Activated CD8-positive, alpha-beta memory T cell treated with anti-CD3 and anti-CD28 coated beads, Interleukin-2, amount 10 ng/mL, durations not matched to agents 7 days and 5 days (primary cell): ENCODE data around the gene SYCP2L. TPM values are rescaled to one million over a fixed set of nuclear protein-coding genes. Genes with fewer than 3 reads are reported as not detected.
"Not testable (repeated sequence)": the region's sequence is repeated elsewhere in the genome, so short reads cannot be mapped to it uniquely, and the experiment has no call there.

ENCODE experiments used
- ATAC-seq: fragments of 150-1000 bp; cut with Tn5 transposase; one replicate; pipeline ENCODE4 v1.10.0; 2021; ENCODE audit warnings: moderate library complexity
- CTCF ChIA-PET: fragments of 350-600 bp; sonication (Branson Sonifier 250); formaldehyde crosslinking; loops from one replicate; lab custom pipeline; 2021; ENCODE audit warnings: antibody characterized with exemption; lab: Charles Lee
- DNase-seq: peaks from one replicate; pipeline ENCODE4 v3.0.0-alpha.2; 2020
- H3K27ac Mint-ChIP-seq: one replicate; pipeline ENCODE4 v1.8.0; 2021; ENCODE audit warnings: mild to moderate bottlenecking, mixed read lengths
- H3K27me3 Mint-ChIP-seq: one replicate; pipeline ENCODE4 v1.8.0; 2021; ENCODE audit warnings: mixed read lengths
- H3K36me3 Mint-ChIP-seq: one replicate; pipeline ENCODE4 v1.8.0; 2021; ENCODE audit warnings: mild to moderate bottlenecking, mixed read lengths
- H3K4me1 Mint-ChIP-seq: one replicate; pipeline ENCODE4 v1.8.0; 2021; ENCODE audit warnings: mixed read lengths
- H3K4me3 Mint-ChIP-seq: one replicate; pipeline ENCODE4 v1.8.0; 2021; ENCODE audit warnings: mild to moderate bottlenecking, moderate library complexity, mixed read lengths
- H3K9me3 Mint-ChIP-seq: one replicate; pipeline ENCODE4 v1.8.0; 2022; ENCODE audit warnings: low read depth, mixed read lengths
- total RNA-seq, 2 experiments: library from RNA; stranded (reverse); gene quantifications; one replicate each; pipeline ENCODE4 v1.2.3, GENCODE V29; 2021

Gene SYCP2L
- total RNA-seq, 2 experiments from 2014 or later, result 0.37 to 0.64 TPM

- ATAC-seq, result no peak
- Mint-ChIP-seq H3K4me1 (no peaks in the 10 kb centered on the region), H3K27me3 (peaks cover 5% of the 10 kb centered on the region), H3K36me3 (no peaks in the 10 kb centered on the region), H3K27ac (no peak overlapping the region), H3K4me3 (no peak overlapping the region), H3K9me3 (no peaks in the 10 kb centered on the region)
- DNase-seq, result no peak
- CTCF ChIA-PET, result no interaction called here
Measured at GRCh38 chr6:10976571-10976970, 89.7 kb downstream of the SYCP2L start.

DNA sequence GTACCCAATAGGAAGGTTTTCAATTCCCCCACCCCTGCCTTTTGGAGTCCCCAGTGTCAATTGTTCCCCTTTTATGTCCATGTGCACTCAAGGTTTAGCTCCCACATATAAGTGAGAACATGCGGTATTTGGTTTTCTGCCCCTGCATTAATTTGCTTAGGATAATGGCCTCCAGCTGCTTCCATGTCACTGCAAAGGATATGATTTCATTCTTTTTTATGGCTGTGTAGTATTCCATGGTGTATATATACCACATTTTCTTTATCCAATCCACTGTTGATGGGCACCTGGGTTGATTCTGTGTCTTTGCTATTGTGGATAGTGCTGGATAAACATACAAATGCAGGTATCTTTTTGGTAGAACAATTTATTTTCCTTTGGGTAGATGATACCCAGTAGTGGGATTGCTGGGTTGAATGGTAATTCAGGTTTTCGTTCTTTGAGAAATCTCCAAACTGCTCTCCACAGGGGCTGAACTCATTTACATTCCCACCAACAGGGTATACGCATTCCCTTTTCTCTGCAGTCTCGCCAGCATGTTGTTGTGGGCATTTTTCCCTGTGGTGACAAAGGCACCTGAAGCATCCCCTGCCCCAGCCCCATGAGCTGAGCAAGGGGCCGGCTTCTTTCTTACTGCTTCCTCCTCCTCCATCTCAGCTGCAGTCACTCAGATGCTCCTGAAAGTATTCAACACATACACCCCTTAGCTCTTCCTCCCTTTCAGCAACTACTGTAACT is 90.5 kb downstream of the SYCP2L start:
- CTCF ChIA-PET, result no interaction called here
- H3K27me3 Mint-ChIP-seq, result peaks cover 8% of the 10 kb centered on the region
- H3K9me3 Mint-ChIP-seq, result no peaks in the 10 kb centered on the region

GRCh38 chr6:10979603-10980002 is 92.8 kb downstream of the SYCP2L start:
- ATAC-seq, result no peak
- peaks cover 8% of the 10 kb centered on the region for H3K27me3 Mint-ChIP-seq
- no peak overlapping the region for H3K4me3 Mint-ChIP-seq
- DNase-seq, result no peak
- no peaks in the 10 kb centered on the region for H3K36me3 Mint-ChIP-seq
- H3K9me3 Mint-ChIP-seq, result no peaks in the 10 kb centered on the region
- no peaks in the 10 kb centered on the region for H3K4me1 Mint-ChIP-seq
- CTCF ChIA-PET, result interaction anchor here (1.0 kb wide), 1 partner anchor 10 kb away, joined by 3 read pairs; no protein-coding TSS in a partner anchor
- no peak overlapping the region for H3K27ac Mint-ChIP-seq

More for the DNA sequence above, 90.5 kb downstream of the SYCP2L start:
- no peak for ATAC-seq
- no peak overlapping the region for H3K4me3 Mint-ChIP-seq
- DNase-seq, result no peak
- no peak overlapping the region for H3K27ac Mint-ChIP-seq
- no peaks in the 10 kb centered on the region for H3K36me3 Mint-ChIP-seq
- H3K4me1 Mint-ChIP-seq, result no peaks in the 10 kb centered on the region

DNA sequence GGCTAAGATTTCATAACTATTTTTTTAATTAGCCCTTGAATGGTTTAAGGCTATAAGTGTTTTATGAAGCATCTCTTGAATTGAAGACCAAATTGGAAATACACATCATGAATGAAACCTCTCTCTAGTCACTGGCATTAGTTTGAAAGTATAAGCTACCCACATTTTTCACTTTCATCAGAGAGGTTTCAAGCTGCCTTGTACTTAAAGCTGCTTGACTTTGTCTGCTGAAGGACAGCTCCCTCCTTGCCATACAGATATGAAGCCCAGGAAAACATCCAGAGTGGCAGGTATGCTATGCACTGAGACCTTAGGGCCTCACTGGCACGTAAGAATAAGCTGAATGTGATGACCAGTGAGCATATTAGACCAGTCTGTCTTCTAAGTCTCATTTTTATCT is 94.6 kb downstream of the SYCP2L start:
- Mint-ChIP-seq H3K4me1 (no peaks in the 10 kb centered on the region), H3K27ac (no peak overlapping the region), H3K9me3 (no peaks in the 10 kb centered on the region), H3K27me3 (peaks cover 8% of the 10 kb centered on the region), H3K36me3 (no peaks in the 10 kb centered on the region), H3K4me3 (no peak overlapping the region)
- CTCF ChIA-PET, result no interaction called here
- DNase-seq, result no peak
- no peak for ATAC-seq

DNA sequence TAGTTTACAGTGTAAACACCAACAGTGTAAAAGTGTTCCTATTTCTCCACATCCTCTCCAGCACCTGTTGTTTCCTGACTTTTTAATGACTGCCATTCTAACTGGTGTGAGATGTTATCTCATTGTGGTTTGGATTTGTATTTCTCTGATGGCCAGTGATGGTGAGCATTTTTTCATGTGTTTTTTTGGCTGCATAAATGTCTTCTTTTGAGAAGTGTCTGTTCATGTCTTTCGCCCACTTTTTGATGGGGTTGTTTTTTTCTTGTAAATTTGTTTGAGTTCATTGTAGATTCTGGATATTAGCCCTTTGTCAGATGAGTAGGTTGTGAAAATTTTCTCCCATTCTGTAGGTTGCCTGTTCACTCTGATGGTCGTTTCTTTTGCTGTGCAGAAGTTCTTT is 98.1 kb downstream of the SYCP2L start:
- H3K27ac Mint-ChIP-seq, H3K4me3 Mint-ChIP-seq, ATAC-seq, CTCF ChIA-PET, H3K4me1 Mint-ChIP-seq, DNase-seq, H3K36me3 Mint-ChIP-seq, H3K9me3 Mint-ChIP-seq: not testable (repeated sequence)
- H3K27me3 Mint-ChIP-seq, result peaks cover 12% of the 10 kb centered on the region

GRCh38 chr6:10989587-10989986 is 102.7 kb downstream of the SYCP2L start:
- ATAC-seq (no peak), DNase-seq (no peak)
- Mint-ChIP-seq H3K36me3 (no peaks in the 10 kb centered on the region), H3K27me3 (peaks cover 18% of the 10 kb centered on the region), H3K9me3 (no peaks in the 10 kb centered on the region), H3K4me1 (no peaks in the 10 kb centered on the region), H3K4me3 (no peak overlapping the region), H3K27ac (no peak overlapping the region)
- CTCF ChIA-PET, result no interaction called here

GRCh38 chr6:10991115-10991514 is 104.3 kb downstream of the SYCP2L start:
- CTCF ChIA-PET, result interaction anchor here (0.6 to 0.7 kb wide), 2 partner anchors 37 to 91 kb away, joined by 3 read pairs; no protein-coding TSS in a partner anchor
- Mint-ChIP-seq H3K36me3 (no peaks in the 10 kb centered on the region), H3K27me3 (peaks cover 20% of the 10 kb centered on the region), H3K9me3 (no peaks in the 10 kb centered on the region), H3K27ac (no peak overlapping the region), H3K4me1 (no peaks in the 10 kb centered on the region), H3K4me3 (no peak overlapping the region)
- DNase-seq, result no peak
- no peak for ATAC-seq

- H3K4me1 Mint-ChIP-seq, result no peaks in the 10 kb centered on the region
- H3K36me3 Mint-ChIP-seq, result no peaks in the 10 kb centered on the region
- H3K4me3 Mint-ChIP-seq, result no peak overlapping the region
- H3K27me3 Mint-ChIP-seq, result peaks cover 15% of the 10 kb centered on the region
- H3K27ac Mint-ChIP-seq, result no peak overlapping the region
- no peak for DNase-seq
- CTCF ChIA-PET, result no interaction called here
- no peaks in the 10 kb centered on the region for H3K9me3 Mint-ChIP-seq
- no peak for ATAC-seq
Measured at GRCh38 chr6:10993896-10994295, 107.0 kb downstream of the SYCP2L start.

- no peaks in the 10 kb centered on the region for H3K4me1 Mint-ChIP-seq
- H3K9me3 Mint-ChIP-seq, result no peaks in the 10 kb centered on the region
- H3K27me3 Mint-ChIP-seq, result peaks cover 18% of the 10 kb centered on the region
- DNase-seq (no peak), ATAC-seq (no peak)
- H3K4me3 Mint-ChIP-seq, result no peak overlapping the region
- H3K36me3 Mint-ChIP-seq, result no peaks in the 10 kb centered on the region
- H3K27ac Mint-ChIP-seq, result no peak overlapping the region
- CTCF ChIA-PET, result no interaction called here
Measured at GRCh38 chr6:10995114-10995707, 108.4 kb downstream of the SYCP2L start.

GRCh38 chr6:10999994-11000393 is 113.1 kb downstream of the SYCP2L start:
- no peak overlapping the region for H3K4me3 Mint-ChIP-seq
- ATAC-seq, result no peak

DNA sequence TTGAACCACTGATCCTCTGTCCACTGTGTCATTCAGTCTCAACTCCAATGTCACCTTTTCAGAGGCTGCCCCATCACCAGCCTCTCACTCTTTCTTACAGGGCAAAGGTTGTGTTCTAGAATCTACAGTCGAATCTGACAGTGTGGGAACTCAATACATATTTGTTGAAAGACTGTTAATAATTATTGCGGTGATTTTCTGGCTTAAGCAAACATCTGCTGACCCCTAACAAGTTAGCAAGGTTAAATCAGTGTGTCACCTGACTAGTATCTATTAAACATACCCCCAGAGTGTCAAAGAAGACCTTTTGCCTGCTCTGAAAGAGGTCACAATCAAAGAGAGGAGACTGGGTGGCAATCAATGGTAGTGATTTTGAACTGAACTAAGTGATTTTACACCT is 115.3 kb downstream of the SYCP2L start:
- no peak for DNase-seq
- Mint-ChIP-seq H3K4me3 (no peak overlapping the region), H3K9me3 (no peaks in the 10 kb centered on the region), H3K27me3 (peaks cover 20% of the 10 kb centered on the region), H3K27ac (no peak overlapping the region), H3K4me1 (no peaks in the 10 kb centered on the region), H3K36me3 (no peaks in the 10 kb centered on the region)
- CTCF ChIA-PET, result no interaction called here
- ATAC-seq, result no peak

More at GRCh38 chr6:10999994-11000393, 113.1 kb downstream of the SYCP2L start:
- H3K4me1 Mint-ChIP-seq, result no peaks in the 10 kb centered on the region
- no peaks in the 10 kb centered on the region for H3K36me3 Mint-ChIP-seq
- peaks cover 17% of the 10 kb centered on the region for H3K27me3 Mint-ChIP-seq
- H3K27ac Mint-ChIP-seq, result no peak overlapping the region
- DNase-seq, result no peak
- no peaks in the 10 kb centered on the region for H3K9me3 Mint-ChIP-seq
- CTCF ChIA-PET, result no interaction called here

DNA sequence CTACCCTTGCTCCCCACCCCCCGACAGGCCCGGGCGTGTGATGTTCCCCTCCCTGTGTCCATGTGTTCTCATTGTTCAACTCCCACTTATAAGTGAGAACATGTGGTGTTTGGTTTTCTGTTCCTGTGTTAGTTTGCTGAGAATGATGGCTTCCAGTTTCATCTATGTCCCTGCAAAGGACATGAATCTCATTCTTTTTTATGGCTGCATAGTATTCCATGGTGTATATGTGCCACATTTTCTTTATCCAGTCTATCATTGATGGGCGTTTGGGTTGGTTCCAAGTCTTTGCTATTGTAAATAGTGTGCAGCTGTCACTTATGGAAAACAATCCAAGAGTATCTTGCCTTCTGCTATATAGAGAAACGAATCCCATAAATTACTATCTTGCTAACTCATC is 116.4 kb downstream of the SYCP2L start:
- CTCF ChIA-PET, H3K4me3 Mint-ChIP-seq, ATAC-seq, H3K27ac Mint-ChIP-seq, H3K9me3 Mint-ChIP-seq, H3K36me3 Mint-ChIP-seq, DNase-seq, H3K4me1 Mint-ChIP-seq: not testable (repeated sequence)
- H3K27me3 Mint-ChIP-seq, result peaks cover 20% of the 10 kb centered on the region

- H3K27ac Mint-ChIP-seq, result no peak overlapping the region
- CTCF ChIA-PET, result no interaction called here
- H3K36me3 Mint-ChIP-seq, result no peaks in the 10 kb centered on the region
- H3K4me3 Mint-ChIP-seq, result no peak overlapping the region
- no peaks in the 10 kb centered on the region for H3K4me1 Mint-ChIP-seq
- H3K9me3 Mint-ChIP-seq, result no peaks in the 10 kb centered on the region
- DNase-seq, result no peak
- peaks cover 18% of the 10 kb centered on the region for H3K27me3 Mint-ChIP-seq
- ATAC-seq, result no peak
Measured at GRCh38 chr6:11006061-11006460, 119.2 kb downstream of the SYCP2L start.
